ENCODE results near the gene RASGEF1B.

- no peak for TF ChIP-seq CTCF (IDR thresholded peaks at IDR 0.05; ENCODE audit: insufficient read depth, low read length, poor library complexity, severe bottlenecking)
- TF ChIP-seq EZH2phosphoT487 (conservative IDR thresholded peaks at IDR 0.05; ENCODE audit: low read length), result no peak
Observed at GRCh38 chr4:81404741-81405140, 67.0 kb downstream of the RASGEF1B start.
